Natural killer cell treated with Interleukin-12 subunit alpha and Interleukin-12 subunit beta and Interleukin-15 and Interleukin-18, amount 100 ng/mL, for 72 hours (primary cell): ENCODE measurements around the gene POLR3K. TPM values are rescaled to one million over a fixed set of nuclear protein-coding genes. Genes with fewer than 3 reads are reported as not detected.
A peak's percentile ranks its signal among the peaks of the same experiment; 100 is the strongest.
"Not testable (repeated sequence)": the region's sequence is repeated elsewhere in the genome, so short reads cannot be mapped to it uniquely, and the experiment has no call there.

ENCODE experiments used
- ATAC-seq, 2 donors: fragments of 150-1000 bp; cut with Tn5 transposase in 1 of 2; sonication (Bioruptor Pico), chemical (Tn5 transposase) in 1 of 2; 2 replicates each; pipeline ENCODE4 v1.10.0; 2021
- DNase-seq: peaks from one replicate; pipeline ENCODE4 v3.0.0; 2022; ENCODE audit warnings: low spot score
- H3K27ac Mint-ChIP-seq, 2 donors: 1 replicate in 1 of 2; 2 replicates in 1 of 2; pipeline ENCODE4 v1.8.0; 2022; ENCODE audit warnings: mixed read lengths in 2 of 2, mild to moderate bottlenecking in 1 of 2, moderate library complexity in 1 of 2
- H3K27me3 Mint-ChIP-seq, 2 donors: 1 replicate in 1 of 2; 2 replicates in 1 of 2; pipeline ENCODE4 v1.8.0; 2022; ENCODE audit warnings: mixed read lengths in 2 of 2
- H3K36me3 Mint-ChIP-seq: one replicate; pipeline ENCODE4 v1.8.0; 2022; ENCODE audit warnings: mixed read lengths
- H3K4me1 Mint-ChIP-seq, 2 donors: 1 replicate in 1 of 2; 2 replicates in 1 of 2; pipeline ENCODE4 v1.8.0; 2022; ENCODE audit warnings: low read depth in 2 of 2, mixed read lengths in 2 of 2, mild to moderate bottlenecking in 1 of 2
- H3K4me3 Mint-ChIP-seq: one replicate; pipeline ENCODE4 v1.8.0; 2022; ENCODE audit warnings: mixed read lengths
- H3K9me3 Mint-ChIP-seq: 2 replicates; pipeline ENCODE4 v1.8.0; 2022; ENCODE audit warnings: mixed read lengths
- total RNA-seq, 2 donors: library from RNA; stranded (reverse); gene quantifications; one replicate each; pipeline ENCODE4 v1.2.3, GENCODE V29; 2022

Gene POLR3K
- total RNA-seq, 2 donors from 2014 or later = 39.8 to 84.7 TPM

GRCh38 chr16:55571-56136 lies 2.2 kb upstream of the POLR3K start:
- Mint-ChIP-seq H3K4me3 (peak overlapping the region; percentile 99), H3K27me3 (no peaks in the 10 kb centered on the region), H3K4me1 (peaks cover 17 to 18% of the 10 kb centered on the region in 2 donors), H3K9me3 (no peaks in the 10 kb centered on the region), H3K27ac (no peak overlapping the region), H3K36me3 (peaks cover 8% of the 10 kb centered on the region)
- DNase-seq (no peak), ATAC-seq (no peak)

DNA sequence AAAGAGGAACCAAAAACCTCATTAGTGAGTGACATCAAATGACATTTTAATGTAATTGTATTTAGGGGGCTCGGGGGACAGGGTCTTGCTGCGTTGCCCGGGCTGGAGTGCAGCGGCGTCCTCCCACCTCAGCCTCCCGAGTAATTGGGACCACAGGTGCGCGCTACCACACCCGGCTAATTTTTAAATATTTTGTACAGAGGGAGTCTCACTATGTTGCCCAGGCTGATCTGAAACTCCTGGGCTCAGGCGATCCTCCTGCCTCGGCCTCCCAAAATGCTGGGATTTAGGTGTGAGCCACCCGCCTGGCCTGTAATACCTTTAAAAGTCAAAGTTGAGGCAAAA lies 801 bp upstream of the POLR3K start:
- Mint-ChIP-seq H3K4me1 (peaks cover 18 to 22% of the 10 kb centered on the region in 2 donors), H3K4me3 (peak overlapping the region; percentile 99), H3K27me3 (no peaks in the 10 kb centered on the region), H3K27ac (peak overlapping the region; percentile 91 to 94), H3K36me3 (peaks cover 13% of the 10 kb centered on the region), H3K9me3 (no peaks in the 10 kb centered on the region)
- no peak for DNase-seq
- no peak for ATAC-seq

GRCh38 chr16:50769-51591 lies 2.4 kb downstream of the POLR3K start:
- peak overlapping the region; percentile 99 for H3K4me3 Mint-ChIP-seq
- H3K27ac Mint-ChIP-seq = peak overlapping the region in 1 of 2 donors; percentile 50
- no peaks in the 10 kb centered on the region for H3K27me3 Mint-ChIP-seq
- no peaks in the 10 kb centered on the region for H3K9me3 Mint-ChIP-seq
- peaks cover 18 to 20% of the 10 kb centered on the region in 2 donors for H3K4me1 Mint-ChIP-seq
- H3K36me3 Mint-ChIP-seq = peaks cover 15% of the 10 kb centered on the region
- ATAC-seq (no peak), DNase-seq (peak; percentile 10)

- H3K36me3 Mint-ChIP-seq = peaks cover 34% of the 10 kb centered on the region
- H3K9me3 Mint-ChIP-seq = no peaks in the 10 kb centered on the region
- no peak overlapping the region for H3K4me3 Mint-ChIP-seq
- DNase-seq (peak; percentile 20), ATAC-seq (no peak)
- H3K27me3 Mint-ChIP-seq = no peaks in the 10 kb centered on the region
- H3K27ac Mint-ChIP-seq = no peak overlapping the region
- H3K4me1 Mint-ChIP-seq = peaks cover 18 to 19% of the 10 kb centered on the region in 2 donors
Measured at GRCh38 chr16:47234-47633, 6.2 kb downstream of the POLR3K start.

- H3K27ac Mint-ChIP-seq, ATAC-seq, H3K4me3 Mint-ChIP-seq, H3K27me3 Mint-ChIP-seq, H3K9me3 Mint-ChIP-seq: not testable (repeated sequence)
- peaks cover 41% of the 10 kb centered on the region for H3K36me3 Mint-ChIP-seq
- peaks cover 22 to 24% of the 10 kb centered on the region in 2 donors for H3K4me1 Mint-ChIP-seq
- DNase-seq = peak; percentile 25
Measured at GRCh38 chr16:46510-46909, 6.9 kb downstream of the POLR3K start.

DNA sequence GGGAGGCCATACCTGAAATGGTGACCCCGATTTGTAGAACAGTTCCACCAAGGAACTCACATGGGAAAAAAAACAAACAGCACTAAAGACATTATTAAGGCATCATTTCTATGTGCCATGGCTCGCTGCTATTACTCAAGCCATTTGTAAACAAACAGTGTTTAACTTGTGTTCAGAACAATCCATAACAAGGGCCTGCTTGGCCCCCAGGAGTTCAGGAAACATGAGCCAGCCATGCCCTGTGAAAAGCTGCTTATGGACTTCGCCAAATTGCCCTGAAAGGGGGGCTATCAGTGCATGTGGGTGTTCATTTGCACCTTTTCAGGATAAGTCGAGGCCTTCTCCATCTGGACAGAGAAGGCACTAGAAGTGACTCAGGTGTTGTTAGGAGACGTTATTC lies 8.0 kb downstream of the POLR3K start:
- H3K4me3 Mint-ChIP-seq = no peak overlapping the region
- no peak overlapping the region for H3K27ac Mint-ChIP-seq
- H3K4me1 Mint-ChIP-seq = peaks cover 13 to 16% of the 10 kb centered on the region in 2 donors
- H3K27me3 Mint-ChIP-seq = no peaks in the 10 kb centered on the region
- H3K9me3 Mint-ChIP-seq = no peaks in the 10 kb centered on the region
- DNase-seq (peak; percentile 15), ATAC-seq (no peak)
- H3K36me3 Mint-ChIP-seq = peaks cover 33% of the 10 kb centered on the region

- no peak overlapping the region for H3K27ac Mint-ChIP-seq
- DNase-seq (peak; percentile 16), ATAC-seq (no peak)
- peaks cover 12 to 13% of the 10 kb centered on the region in 2 donors for H3K4me1 Mint-ChIP-seq
- H3K9me3 Mint-ChIP-seq = no peaks in the 10 kb centered on the region
- H3K27me3 Mint-ChIP-seq = no peaks in the 10 kb centered on the region
- peaks cover 28% of the 10 kb centered on the region for H3K36me3 Mint-ChIP-seq
- H3K4me3 Mint-ChIP-seq = no peak overlapping the region
Measured at GRCh38 chr16:44655-45054, 8.8 kb downstream of the POLR3K start.

DNA sequence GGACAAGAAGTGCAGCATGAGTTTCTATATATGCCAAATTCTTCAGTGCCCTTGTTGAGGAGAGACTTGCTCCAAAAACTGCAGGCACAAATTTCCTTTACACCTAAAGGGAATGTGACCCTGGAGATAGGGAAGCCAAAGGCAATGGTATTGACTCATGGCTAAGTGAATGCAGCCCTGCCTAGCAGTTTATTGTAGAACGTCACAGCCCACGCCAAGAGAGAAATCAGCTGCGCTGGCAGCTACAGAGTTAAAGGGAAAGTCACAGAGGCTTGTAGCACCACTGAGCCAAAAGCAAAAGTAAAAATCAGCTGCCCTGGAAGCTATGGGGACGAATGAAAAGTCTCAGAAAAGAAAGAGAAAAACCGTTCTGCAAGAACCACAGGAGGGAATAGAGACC lies 10.1 kb downstream of the POLR3K start:
- ATAC-seq (no peak), DNase-seq (no peak)
- Mint-ChIP-seq H3K27me3 (no peaks in the 10 kb centered on the region), H3K9me3 (no peaks in the 10 kb centered on the region), H3K4me1 (peaks cover 17 to 20% of the 10 kb centered on the region in 2 donors), H3K4me3 (no peak overlapping the region), H3K36me3 (peaks cover 28% of the 10 kb centered on the region), H3K27ac (no peak overlapping the region)

- no peaks in the 10 kb centered on the region for H3K9me3 Mint-ChIP-seq
- peaks cover 28% of the 10 kb centered on the region for H3K36me3 Mint-ChIP-seq
- ATAC-seq (no peak), DNase-seq (peak; percentile 15)
- H3K27me3 Mint-ChIP-seq = no peaks in the 10 kb centered on the region
- no peak overlapping the region for H3K27ac Mint-ChIP-seq
- peaks cover 17 to 20% of the 10 kb centered on the region in 2 donors for H3K4me1 Mint-ChIP-seq
- no peak overlapping the region for H3K4me3 Mint-ChIP-seq
Measured at GRCh38 chr16:42691-43090, 10.7 kb downstream of the POLR3K start.

DNA sequence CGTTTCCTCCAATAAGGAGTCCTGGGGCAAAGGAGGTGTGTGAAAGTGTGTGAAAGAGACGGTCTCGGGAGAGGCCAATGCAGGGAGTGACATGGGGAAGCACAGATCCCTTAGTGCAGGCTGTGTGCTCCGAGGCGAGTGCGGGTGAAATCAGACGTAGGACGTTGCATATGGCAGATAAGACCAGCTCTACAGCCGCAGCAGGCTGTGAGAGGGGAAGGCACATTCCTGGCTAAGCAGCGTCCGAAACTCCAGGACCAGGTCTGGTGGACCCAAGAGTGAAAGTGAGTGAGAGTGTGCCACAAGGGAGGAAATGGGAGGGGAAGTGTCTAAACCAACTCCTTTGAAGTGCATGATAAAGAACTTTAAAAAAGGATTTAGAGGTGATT lies 11.3 kb downstream of the POLR3K start:
- Mint-ChIP-seq H3K27me3 (no peaks in the 10 kb centered on the region), H3K36me3 (peaks cover 28% of the 10 kb centered on the region), H3K9me3 (no peaks in the 10 kb centered on the region), H3K4me1 (peaks cover 17 to 20% of the 10 kb centered on the region in 2 donors), H3K4me3 (no peak overlapping the region), H3K27ac (no peak overlapping the region)
- DNase-seq (peak; percentile 0), ATAC-seq (no peak)

GRCh38 chr16:41439-42068 lies 11.9 kb downstream of the POLR3K start:
- no peak overlapping the region for H3K4me3 Mint-ChIP-seq
- ATAC-seq (no peak), DNase-seq (peak; percentile 45)
- no peak overlapping the region for H3K27ac Mint-ChIP-seq
- no peaks in the 10 kb centered on the region for H3K27me3 Mint-ChIP-seq
- H3K9me3 Mint-ChIP-seq = no peaks in the 10 kb centered on the region
- H3K4me1 Mint-ChIP-seq = peaks cover 17 to 20% of the 10 kb centered on the region in 2 donors
- peaks cover 28% of the 10 kb centered on the region for H3K36me3 Mint-ChIP-seq

DNA sequence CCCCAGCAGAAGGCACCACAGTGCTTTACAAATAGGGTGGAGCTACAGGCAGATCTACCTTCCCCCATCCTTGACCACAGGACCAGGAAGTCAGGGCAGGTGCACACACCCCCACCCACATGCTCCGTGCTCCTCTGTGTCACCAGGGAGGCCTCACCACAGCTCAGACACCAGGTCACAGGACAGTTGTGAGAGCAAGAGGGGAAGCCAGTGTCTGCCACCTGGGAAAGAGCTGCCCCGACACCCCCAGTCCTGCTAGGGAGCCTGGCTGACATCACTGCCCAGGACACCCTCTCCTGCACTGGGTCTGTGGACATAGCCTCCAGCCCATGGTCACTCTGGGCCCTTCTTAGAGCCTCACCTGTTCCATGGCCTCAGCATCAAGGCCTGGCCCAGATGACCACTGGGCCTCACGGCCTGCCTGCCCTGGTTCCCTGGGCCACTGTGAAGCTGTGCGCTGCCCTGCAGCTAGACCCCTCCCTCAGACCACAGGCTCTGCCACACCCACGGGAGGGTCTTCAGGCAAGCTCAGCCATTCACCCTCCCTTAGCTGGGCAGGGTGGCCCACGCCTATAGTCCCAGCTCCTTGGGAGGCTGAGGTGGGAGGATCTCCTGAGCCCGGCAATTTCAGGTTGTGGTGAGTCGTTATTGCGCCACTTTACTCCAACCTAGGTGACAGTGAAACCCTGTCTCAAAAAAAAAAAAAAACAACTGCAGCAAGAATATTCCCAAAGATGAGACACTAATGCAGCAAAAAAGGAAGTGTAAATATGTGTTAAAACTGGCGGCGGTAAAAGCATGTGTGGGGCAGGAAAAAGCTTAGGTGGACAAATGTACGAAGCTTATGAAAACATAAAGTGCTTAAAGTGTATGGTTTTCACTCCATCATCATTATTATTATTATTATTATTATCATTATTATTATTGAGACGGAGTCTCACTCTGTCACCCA lies 14.2 kb downstream of the POLR3K start:
- no peak overlapping the region for H3K4me3 Mint-ChIP-seq
- H3K27ac Mint-ChIP-seq = no peak overlapping the region

DNA sequence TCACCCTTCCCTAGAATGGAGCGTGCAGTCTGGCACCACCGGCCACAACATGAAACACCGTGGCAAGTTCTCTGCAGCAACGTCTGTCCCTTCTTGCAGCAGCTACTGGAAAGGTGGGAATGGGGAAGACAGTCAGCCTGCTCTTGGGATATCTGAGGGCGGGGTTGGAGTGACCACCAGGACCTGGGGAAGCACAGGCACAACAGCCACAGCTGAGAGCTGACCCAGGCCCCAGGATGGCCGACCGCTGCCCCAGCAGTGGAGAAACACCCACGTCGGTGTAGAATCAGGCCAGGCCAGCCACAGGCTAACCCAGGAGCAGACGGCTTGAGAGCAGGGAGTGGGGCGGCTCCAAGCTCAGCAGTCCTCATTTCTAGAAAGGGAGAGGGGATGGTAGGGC lies 15.2 kb downstream of the POLR3K start:
- H3K4me1 Mint-ChIP-seq = peaks cover 23 to 25% of the 10 kb centered on the region in 2 donors

More for the DNA sequence above, 14.2 kb downstream of the POLR3K start:
- ATAC-seq (peak; percentile 61 to 66), DNase-seq (peak; percentile 40)
- peaks cover 24 to 25% of the 10 kb centered on the region in 2 donors for H3K4me1 Mint-ChIP-seq
- no peaks in the 10 kb centered on the region for H3K27me3 Mint-ChIP-seq
- peaks cover 22% of the 10 kb centered on the region for H3K36me3 Mint-ChIP-seq
- H3K9me3 Mint-ChIP-seq = no peaks in the 10 kb centered on the region

More for the DNA sequence above, 15.2 kb downstream of the POLR3K start:
- not testable (repeated sequence) for ATAC-seq, H3K9me3 Mint-ChIP-seq, H3K4me3 Mint-ChIP-seq, H3K27ac Mint-ChIP-seq, H3K27me3 Mint-ChIP-seq
- peak; percentile 12 for DNase-seq
- peaks cover 16% of the 10 kb centered on the region for H3K36me3 Mint-ChIP-seq
